NCI-H2081 (cell line): ENCODE measurements around the gene SORCS3.

Experiments used
- DNase-seq, 2 experiments: peaks; one replicate each; lab custom pipeline; 2025; lab: John Stamatoyannopoulos, UW

SORCS3 gene

GRCh38 chr10:104842704-104843103 lies 201.6 kb downstream of the SORCS3 start:
- no peak for DNase-seq

DNA sequence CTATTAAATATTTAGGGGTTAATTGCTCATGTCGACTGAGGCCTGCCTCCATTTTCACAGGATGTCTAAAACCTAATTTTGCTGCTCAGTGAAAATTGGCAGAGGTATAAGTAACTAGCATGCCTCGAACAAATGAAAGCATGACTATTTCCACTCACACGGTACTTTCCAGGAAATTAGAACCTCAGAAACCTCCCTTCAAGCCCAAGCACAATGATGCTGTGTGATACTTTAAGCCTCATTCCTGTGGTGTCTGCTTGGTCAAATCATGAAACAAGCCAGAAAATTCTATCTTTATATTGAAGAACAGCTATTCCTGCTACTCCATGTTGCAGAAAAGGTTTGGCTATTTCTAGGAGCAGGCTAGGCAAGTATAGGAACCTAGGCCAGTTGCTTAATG lies 203.0 kb downstream of the SORCS3 start:
- DNase-seq: no peak

DNA sequence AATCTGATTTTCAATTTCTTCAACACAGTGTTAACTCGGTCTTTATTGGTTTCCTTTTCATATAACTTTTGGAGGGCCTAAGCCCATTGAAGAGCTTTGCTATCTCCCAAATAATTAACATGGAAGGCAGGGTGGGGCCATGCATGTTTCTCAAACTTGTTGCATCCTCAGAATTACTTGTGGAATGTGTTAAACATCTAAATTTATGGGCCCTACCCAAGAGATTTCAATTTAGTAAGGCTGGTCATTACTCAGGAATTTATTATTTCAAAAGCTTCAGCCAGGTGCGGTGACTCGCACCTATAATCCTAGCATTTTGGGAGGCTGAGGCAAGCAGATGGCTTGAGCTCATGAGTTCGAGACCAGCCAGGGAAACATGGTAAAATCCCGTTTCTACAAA lies 208.9 kb downstream of the SORCS3 start:
- DNase-seq: no peak

- DNase-seq: no peak
These were observed 227.0 kb downstream of the SORCS3 start for GRCh38 chr10:104867966-104868598.

GRCh38 chr10:104872691-104873090 lies 231.6 kb downstream of the SORCS3 start:
- no peak for DNase-seq

GRCh38 chr10:104873161-104873560 lies 232.1 kb downstream of the SORCS3 start:
- DNase-seq: no peak

DNA sequence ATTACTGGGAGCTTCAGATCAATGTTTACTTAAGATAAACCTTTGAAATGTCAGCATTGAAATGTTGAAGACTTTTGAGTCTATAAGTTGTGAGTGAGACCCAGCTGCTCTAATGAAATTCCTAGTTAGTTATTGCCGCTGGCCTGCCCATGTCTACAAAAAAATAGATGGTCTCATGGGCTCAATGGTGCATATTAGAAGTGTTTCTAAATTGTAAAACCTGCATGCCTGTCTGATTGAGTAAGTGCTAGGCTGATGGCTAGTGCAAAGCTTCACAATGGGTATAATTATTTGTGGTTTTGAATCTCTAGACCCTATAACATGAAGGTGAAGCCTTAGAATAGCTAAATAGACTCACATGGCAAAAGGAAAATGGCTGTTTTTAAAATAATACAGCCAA lies 234.5 kb downstream of the SORCS3 start:
- DNase-seq: no peak

DNA sequence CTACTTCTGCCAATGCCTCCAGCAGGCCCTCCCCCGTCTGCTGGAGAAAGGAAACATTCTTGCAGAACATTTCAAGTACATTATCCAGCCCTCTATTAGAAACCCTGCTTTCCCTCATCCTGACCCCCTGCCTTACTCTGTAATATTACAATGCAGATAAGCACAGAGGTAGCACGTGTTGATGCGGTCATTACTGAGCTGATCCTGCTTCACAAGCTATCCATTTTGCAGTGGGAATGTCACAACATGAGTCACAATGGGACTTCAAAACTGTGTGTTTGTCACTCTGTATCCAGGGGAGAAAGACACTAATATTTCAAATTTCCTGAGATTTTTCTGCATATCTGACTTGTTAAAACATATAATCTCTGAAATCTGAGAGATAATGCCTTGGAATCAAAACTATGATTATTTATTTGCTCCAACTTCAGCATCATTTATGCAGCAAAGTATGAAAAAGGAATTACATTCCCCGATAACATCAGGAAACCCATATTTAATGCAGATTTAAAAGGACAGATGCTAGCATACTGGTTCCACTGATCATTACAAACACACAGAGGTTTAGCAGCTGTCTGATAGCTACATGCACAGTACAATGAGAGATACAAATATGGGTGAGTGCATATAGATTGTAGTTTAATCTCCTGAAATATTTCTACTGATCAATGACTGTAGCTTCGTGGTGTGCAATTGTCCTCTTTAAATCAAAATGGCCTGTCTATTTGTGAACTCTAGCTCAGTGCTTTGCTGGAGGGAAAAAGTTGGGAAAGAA lies 239.7 kb downstream of the SORCS3 start:
- no peak for DNase-seq

DNA sequence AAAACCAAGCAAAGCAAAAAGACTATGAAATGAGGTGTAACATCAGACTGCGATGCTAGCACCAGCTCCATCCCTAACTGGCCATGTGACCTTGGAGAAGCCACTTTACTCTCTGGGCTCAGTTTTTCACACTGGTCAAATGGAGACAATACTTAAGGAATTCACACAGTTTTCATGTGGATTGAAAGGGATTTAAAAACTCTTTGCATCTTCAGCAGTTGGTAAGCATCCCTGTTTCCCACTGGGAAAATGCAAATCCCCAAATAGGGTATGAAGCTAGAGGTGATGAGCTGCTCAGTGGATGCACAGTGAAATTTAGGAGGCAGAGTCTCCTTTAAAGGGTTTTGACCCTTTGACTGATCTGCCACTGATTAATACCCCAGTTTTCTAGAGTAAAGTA lies 240.7 kb downstream of the SORCS3 start:
- no peak for DNase-seq

- no peak for DNase-seq
These were observed 252.0 kb downstream of the SORCS3 start for GRCh38 chr10:104892879-104893617.

DNA sequence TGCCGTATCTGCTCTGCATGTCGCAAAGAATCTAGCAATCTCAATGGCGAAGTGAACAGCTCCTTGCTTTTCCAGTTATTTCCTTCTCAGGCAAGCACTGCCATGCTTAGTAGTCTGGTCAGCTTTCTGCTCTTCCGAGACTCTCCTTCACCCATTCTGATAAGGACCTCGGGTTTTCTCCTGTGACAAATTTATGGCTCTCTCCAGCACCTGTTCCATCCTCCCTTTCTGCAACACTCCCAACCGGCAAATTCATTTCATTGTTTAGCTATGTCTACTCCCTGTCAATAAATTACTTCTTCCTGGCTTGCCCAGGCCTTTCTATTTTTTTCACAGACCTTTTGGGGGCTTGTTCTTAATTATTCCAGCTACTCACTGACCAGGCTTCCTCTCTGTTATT lies 252.6 kb downstream of the SORCS3 start:
- no peak for DNase-seq

DNA sequence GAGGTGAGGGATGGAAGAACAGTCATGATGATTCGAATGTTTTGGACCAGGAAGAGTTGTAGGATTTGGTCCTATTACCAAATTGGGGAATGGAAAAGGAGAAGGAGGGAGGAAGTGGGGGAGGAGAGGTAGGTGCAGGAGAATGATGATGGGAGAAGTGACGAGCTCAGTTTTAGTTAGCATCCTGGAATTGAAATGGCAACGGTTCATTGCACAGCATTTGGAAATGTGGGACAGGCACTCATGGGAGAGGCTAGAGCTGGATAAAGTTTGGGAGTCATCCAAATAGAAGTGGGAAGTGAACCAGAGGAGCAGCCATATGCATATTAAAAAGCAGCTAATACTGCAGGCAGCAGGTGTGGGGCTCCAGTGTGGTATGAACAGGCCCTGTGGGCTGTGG lies 253.6 kb downstream of the SORCS3 start:
- DNase-seq: no peak

GRCh38 chr10:104895541-104895940 lies 254.5 kb downstream of the SORCS3 start:
- no peak for DNase-seq

- no peak for DNase-seq
These were observed 254.9 kb downstream of the SORCS3 start for GRCh38 chr10:104895981-104896380.

GRCh38 chr10:104897696-104898095 lies 256.6 kb downstream of the SORCS3 start:
- no peak for DNase-seq

DNA sequence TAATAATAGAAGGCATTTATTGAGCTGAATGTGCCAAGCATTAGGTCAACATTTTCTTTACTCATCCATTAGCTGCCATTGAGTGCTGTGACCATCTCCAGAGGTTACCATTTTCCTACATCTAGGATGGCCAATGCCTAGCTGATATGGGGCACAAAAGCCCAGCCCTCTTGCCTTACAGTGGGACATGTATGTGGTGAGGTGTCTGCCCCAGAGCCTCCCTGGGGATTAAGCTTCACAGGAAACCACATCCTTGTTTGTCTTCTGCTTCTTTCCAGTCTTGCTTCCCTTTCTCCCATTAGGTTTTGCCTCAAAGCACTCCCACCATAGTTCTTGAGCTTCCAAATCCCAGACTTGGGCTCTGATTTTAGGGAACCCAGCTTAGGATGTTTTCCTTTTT lies 258.7 kb downstream of the SORCS3 start:
- DNase-seq: no peak

- no peak for DNase-seq
These were observed 262.3 kb downstream of the SORCS3 start for GRCh38 chr10:104903433-104903832.

DNA sequence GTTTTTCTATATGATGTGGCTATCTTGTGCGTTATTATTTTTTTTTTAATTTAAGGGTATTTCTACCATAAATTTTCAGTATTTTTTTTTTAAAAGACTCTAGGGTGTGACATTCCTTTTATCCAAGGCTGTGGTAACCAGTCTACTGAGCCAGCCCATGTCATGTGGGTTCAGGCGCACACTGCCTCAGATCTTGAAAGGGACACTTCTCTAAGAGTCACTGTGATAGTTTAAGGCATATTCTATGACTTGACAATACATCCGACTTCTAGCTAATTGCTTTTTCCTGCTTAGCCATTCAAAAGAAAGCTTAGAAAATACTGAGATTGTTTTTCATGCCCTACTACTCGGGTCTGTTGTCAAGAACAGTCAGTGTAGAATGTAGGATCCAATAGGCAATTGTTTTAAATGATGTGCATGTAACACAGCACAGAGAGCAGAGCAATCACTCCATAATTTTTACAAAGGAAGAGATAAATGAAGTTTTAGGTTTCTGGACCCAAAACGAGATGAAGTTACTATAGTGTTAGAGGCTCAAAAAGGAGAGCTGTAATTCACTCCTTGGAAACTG lies 263.7 kb downstream of the SORCS3 start:
- no peak for DNase-seq

DNA sequence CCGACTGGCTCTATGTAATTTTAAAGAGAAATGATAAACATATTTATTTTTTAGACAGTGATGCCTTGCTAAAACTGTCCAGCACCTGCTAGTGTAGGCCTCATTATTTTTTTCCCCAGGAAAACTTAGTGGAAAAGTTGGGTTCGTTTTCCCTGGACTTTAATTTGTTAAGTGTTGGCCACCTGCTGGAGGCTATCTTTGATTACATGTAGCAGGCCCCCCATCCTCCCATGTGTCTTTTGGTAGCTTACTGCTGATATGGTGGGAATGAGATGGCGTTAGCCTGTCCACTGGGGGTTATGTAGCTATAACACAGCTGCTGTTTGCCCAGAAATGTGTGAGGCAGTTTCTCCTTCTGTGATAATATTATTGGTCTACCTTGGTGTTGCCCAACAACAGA lies 265.0 kb downstream of the SORCS3 start:
- no peak for DNase-seq

DNA sequence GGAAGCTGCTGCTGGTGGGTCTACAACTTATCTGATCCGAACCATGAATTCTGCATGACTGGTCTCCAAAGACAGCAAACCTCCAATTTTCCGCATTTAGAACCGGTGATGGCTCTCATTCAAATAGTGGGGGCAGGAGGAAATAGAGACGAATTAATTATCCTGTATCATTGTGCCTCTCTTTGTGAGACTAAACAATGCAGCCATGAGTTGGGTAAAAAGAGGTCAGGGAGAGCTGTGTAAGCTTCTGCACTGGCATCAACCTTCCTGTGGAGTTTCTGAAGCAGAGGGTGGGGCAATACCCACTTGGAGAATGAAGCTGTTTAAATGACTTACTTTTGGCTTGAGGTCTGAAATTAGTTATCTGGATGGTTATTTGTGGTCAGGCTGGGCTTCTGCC lies 266.4 kb downstream of the SORCS3 start:
- DNase-seq: no peak

DNA sequence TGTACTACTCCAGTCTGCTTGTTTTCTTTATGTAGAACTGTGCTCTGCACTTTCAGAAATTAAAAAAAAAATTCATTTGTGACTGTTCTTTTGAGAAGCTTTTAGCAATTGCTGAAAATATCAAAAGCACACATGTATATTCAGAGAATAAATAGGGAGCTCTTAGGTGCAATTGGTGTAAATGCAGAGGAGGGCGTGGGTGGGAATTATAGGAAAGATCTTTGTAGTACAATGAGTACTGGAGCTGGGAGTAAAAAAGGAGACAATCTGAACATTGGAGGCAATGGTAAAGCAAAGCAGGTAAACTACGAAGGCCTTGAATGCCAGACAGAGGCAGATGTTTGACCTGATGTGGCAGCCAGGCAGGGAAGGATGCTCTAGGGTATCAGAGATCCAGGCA lies 267.5 kb downstream of the SORCS3 start:
- no peak for DNase-seq

- DNase-seq: no peak
These were observed 269.6 kb downstream of the SORCS3 start for GRCh38 chr10:104910712-104911111.

GRCh38 chr10:104913390-104913789 lies 272.3 kb downstream of the SORCS3 start:
- no peak for DNase-seq
